Fibroblast of upper back skin (primary cell): ENCODE measurements around the gene INSYN2B.

Experiments
- DNase-seq: peaks from one replicate; pipeline ENCODE4 v3.0.0-alpha.2; 2013

The INSYN2B gene

GRCh38 chr5:169970911-169971765, 9.2 kb downstream of the INSYN2B start:
- DNase-seq = peak; percentile 82

- no peak for DNase-seq
These were observed 10.0 kb downstream of the INSYN2B start for GRCh38 chr5:169970339-169970738.

GRCh38 chr5:169964246-169964645, 16.0 kb downstream of the INSYN2B start:
- DNase-seq = no peak

- DNase-seq = no peak
These were observed 19.6 kb downstream of the INSYN2B start for GRCh38 chr5:169960659-169961058.

GRCh38 chr5:169958278-169958677, 22.0 kb downstream of the INSYN2B start:
- no peak for DNase-seq

DNA sequence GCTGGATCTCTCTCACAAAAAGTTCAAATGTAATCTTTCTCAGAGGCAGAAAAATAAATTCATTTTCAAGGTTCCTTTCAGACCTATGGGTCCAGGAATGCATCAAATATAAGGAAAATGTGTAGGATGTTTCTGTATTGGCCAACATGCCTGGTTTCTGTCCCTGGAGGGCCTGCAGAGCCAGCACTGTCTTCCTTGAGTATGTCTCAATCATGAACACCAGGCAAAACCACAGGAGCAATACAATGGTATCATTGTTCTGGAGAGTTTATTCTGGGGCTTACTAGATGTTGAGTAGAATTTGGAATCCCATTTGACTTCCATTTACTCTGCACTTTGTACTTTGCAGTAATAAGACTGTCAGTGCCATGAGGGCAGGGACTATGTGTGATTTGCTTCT, 23.5 kb downstream of the INSYN2B start:
- DNase-seq = peak; percentile 57

- no peak for DNase-seq
These were observed 24.2 kb downstream of the INSYN2B start for GRCh38 chr5:169956126-169956525.

- no peak for DNase-seq
These were observed 25.5 kb downstream of the INSYN2B start for GRCh38 chr5:169954786-169955185.

DNA sequence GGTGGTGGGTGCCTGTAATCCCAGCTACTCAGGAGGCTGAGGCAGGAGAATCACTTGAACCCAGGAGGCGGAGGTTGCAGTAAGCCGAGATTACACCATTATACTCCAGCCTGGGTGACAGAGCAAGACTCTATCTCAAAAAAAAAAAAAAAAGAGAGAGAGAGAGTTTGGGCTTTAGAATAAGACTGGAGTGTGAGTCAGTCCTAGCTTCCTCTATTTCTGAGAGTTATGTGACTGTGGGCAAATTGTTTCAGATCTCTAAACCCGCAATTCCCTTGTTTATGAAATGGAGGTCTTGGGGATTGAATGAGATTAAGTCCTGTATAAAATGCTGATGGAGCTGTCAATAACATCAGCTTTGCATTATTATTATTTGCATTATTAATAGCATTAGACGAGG, 27.1 kb downstream of the INSYN2B start:
- DNase-seq = peak; percentile 55

GRCh38 chr5:169950333-169950732, 30.0 kb downstream of the INSYN2B start:
- no peak for DNase-seq

GRCh38 chr5:169946743-169947295, 33.5 kb downstream of the INSYN2B start:
- peak; percentile 37 for DNase-seq

GRCh38 chr5:169945831-169946261, 34.4 kb downstream of the INSYN2B start:
- DNase-seq = peak; percentile 90

DNA sequence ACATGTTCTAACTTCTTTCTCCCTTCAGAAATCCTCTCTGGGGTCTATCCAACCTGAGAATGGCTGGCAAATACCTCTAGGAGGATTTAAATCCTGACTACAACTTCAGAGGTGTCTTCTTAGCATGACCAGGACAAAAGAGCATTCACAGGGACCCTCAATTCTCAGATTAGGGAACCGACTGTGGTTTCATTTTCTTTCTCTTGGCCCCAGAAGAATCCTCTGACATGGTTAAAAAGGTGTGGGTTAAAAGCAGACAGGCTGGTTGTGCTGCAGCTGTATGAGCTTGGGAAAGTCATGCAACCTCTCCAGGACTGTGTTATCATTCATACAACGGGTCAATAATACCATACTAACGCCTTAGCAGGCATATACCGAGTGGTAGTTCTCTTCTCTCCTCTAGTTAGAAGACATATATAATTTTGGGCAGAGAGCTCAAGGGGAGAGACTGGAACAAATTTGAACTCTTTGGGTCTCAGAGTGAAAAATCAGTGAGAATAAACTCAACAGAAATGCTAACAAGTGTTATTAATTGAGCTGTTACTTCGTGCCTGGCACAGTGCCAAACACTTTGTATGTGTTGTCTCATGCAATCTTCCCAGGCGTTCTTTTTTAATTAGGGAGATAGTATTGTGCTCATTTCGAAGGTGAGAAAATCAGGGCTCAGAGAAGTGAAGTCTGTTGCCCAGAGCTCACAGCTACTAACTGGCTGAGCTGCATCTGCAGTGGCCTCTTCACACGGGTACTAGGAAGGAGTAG, 35.2 kb downstream of the INSYN2B start:
- DNase-seq = no peak

DNA sequence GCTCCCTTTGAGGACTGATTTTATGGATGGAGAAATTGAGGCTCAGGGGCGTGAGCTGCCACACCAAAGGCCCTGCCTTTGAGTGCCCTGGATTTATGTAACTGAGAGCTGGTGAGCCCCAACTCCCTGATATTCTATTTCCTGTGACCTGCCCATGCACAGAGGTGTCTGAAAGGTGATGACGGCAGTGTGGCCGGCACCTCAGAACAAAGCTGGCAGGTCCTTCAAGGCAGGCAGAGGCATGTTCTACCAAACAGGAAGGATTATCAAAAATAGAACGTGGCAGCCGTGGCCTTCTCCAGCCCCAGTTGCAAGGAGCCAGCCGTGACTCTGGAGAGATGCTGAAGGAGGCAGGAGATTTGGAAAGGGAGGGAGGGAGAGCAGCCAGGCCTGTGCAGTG, 36.2 kb downstream of the INSYN2B start:
- no peak for DNase-seq

DNA sequence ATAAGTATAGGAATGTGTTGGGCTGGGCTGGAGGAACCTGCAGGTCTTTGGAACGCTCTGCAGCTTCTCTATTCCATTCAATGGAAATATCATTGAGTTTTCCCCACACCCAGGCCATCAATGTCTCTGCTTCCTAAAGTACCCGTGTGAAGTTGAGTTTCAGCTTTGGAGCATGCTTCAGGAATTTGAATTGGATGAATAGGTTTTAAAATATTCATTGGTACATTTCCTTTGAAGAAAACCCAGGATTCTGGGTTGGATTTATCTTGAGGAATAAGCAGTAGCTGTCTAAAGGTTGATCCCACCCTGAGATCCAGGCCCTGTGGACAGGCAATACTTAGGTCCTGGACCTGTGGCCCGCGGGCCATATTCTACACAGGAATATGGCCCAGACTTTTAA, 37.3 kb downstream of the INSYN2B start:
- DNase-seq = peak; percentile 50

GRCh38 chr5:169942181-169942580, 38.1 kb downstream of the INSYN2B start:
- peak; percentile 54 for DNase-seq

GRCh38 chr5:169941542-169941941, 38.8 kb downstream of the INSYN2B start:
- DNase-seq = no peak

DNA sequence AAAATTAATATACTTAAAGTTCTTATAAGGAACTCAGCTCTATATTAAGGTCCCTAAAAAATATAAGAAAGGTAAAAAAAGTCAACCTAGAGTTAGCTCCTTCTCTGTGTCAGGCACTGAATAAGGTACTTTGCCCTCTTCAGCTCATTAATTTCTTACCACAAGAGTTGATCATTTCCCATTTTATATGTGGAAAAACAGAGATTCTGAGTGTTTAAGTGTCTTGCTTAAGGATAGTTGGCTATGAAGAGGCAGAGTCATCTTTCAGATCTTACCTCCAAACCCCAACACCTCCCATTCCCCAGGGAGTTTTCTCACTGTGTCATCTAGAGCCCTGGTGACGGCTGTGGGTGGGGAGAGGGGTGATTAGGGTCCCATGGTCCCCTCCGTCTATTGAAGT, 40.6 kb downstream of the INSYN2B start:
- no peak for DNase-seq

DNA sequence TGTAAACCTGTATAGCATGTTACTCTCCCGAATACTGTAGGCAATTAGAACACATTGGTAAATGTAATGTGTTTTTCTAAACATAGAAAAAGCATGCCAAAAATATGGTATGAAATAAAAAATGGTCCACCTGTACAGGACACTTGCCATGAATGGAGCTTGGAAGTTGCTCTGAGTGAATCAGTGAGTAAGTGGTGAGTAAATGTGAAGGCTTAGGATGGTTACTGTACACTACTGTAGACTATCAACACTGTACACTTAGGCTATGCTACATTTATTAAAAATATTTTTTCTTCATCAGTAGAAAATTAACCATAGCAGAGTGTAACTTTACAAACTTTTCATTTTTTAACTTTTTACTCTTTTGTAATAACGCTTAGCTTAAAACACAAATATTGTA, 41.9 kb downstream of the INSYN2B start:
- no peak for DNase-seq

DNA sequence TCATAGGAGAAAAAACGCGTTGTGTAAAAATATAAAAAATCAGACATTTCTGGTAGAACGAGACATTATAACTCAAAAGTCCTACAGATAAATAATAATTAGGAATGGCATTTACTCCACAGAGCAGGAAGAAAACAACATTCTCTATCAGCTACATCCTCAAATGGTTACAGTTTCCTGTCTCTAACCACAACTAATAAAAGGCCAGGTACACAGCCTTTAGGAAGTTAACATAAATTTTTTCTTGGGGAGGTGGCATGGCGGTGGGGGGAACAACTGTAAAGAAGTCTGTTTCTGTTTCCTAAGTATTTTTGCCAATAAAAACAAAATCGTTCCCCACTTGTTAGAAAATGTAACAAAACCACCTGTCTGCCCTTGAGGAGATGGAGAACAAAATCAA, 44.5 kb downstream of the INSYN2B start:
- DNase-seq = no peak

GRCh38 chr5:169934990-169935389, 45.3 kb downstream of the INSYN2B start:
- DNase-seq = peak; percentile 23

GRCh38 chr5:169933616-169934015, 46.7 kb downstream of the INSYN2B start:
- DNase-seq = peak; percentile 40

DNA sequence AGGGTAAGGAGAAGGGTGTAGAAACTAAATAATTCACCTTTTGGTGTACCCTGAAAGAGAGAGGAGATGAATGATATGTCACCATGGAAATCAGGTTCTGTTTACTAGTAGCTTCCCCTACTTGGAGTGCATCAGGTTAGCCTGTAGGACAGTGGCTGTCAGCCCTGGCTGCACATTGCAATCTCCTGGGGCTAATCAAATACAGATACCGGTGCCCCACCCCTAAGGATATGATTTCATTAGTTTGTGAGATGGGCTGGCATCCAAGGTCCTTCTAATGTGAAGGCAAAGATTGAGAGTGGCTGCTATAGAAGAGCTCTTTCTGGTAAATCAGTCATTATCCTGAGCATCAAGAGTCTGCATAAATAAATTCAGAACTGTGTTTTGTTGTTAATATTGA, 47.2 kb downstream of the INSYN2B start:
- no peak for DNase-seq

- no peak for DNase-seq
These were observed 56.3 kb downstream of the INSYN2B start for GRCh38 chr5:169923988-169924387.
